ENCODE measurements around the gene C18orf54. TPM values are rescaled to one million over a fixed set of nuclear protein-coding genes. Genes with fewer than 3 reads are reported as not detected.
"Not testable (repeated sequence)": the region's sequence is repeated elsewhere in the genome, so short reads cannot be mapped to it uniquely, and the experiment has no call there.

The C18orf54 gene
- 5.7 and 6.1 TPM in 2 replicates for total RNA-seq

GRCh38 chr18:54357660-54358494 is at the start of gene C18orf54, which contains the start of gene STARD6:
Gene C18orf54 (plus strand): TSS chr18:54357906. CDS start chr18:54360573, 2,667 bp downstream.
Gene STARD6 (minus strand): TSS chr18:54357858. CDS start chr18:54354573, 3,285 bp downstream.
- no peak for DNase-seq (ENCODE audit: extremely low read depth, low read depth, low spot score)

- not testable (repeated sequence) for DNase-seq (ENCODE audit: extremely low read depth, low read depth, low spot score)
Measured at GRCh38 chr18:54309564-54309963, 48.1 kb upstream of the C18orf54 start.

GRCh38 chr18:54316071-54316820 is 41.5 kb upstream of the C18orf54 start:
- no peak for DNase-seq (ENCODE audit: extremely low read depth, low read depth, low spot score)

GRCh38 chr18:54323561-54323960 is 34.1 kb upstream of the C18orf54 start:
- no peak for DNase-seq (ENCODE audit: extremely low read depth, low read depth, low spot score)

- DNase-seq (ENCODE audit: extremely low read depth, low read depth, low spot score) = no peak
Measured at GRCh38 chr18:54323970-54324369, 33.7 kb upstream of the C18orf54 start.

GRCh38 chr18:54327818-54328217 is 29.9 kb upstream of the C18orf54 start:
- no peak for DNase-seq (ENCODE audit: extremely low read depth, low read depth, low spot score)

- no peak for DNase-seq (ENCODE audit: extremely low read depth, low read depth, low spot score)
Measured at GRCh38 chr18:54329787-54330186, 27.9 kb upstream of the C18orf54 start.

- no peak for DNase-seq (ENCODE audit: extremely low read depth, low read depth, low spot score)
Measured at GRCh38 chr18:54330768-54331548, 26.7 kb upstream of the C18orf54 start.

- no peak for DNase-seq (ENCODE audit: extremely low read depth, low read depth, low spot score)
Measured at GRCh38 chr18:54335638-54336173, 22.0 kb upstream of the C18orf54 start.

- no peak for DNase-seq (ENCODE audit: extremely low read depth, low read depth, low spot score)
Measured at GRCh38 chr18:54338230-54338629, 19.5 kb upstream of the C18orf54 start.

GRCh38 chr18:54351186-54351585 is 6.5 kb upstream of the C18orf54 start:
- DNase-seq (ENCODE audit: extremely low read depth, low read depth, low spot score) = no peak

GRCh38 chr18:54357082-54357659 is 535 bp upstream of the C18orf54 start:
- no peak for DNase-seq (ENCODE audit: extremely low read depth, low read depth, low spot score)

GRCh38 chr18:54358495-54359040 is 862 bp downstream of the C18orf54 start:
- DNase-seq (ENCODE audit: extremely low read depth, low read depth, low spot score) = no peak

- DNase-seq (ENCODE audit: extremely low read depth, low read depth, low spot score) = no peak
Measured at GRCh38 chr18:54359233-54359632, 1.5 kb downstream of the C18orf54 start.

- no peak for DNase-seq (ENCODE audit: extremely low read depth, low read depth, low spot score)
Measured at GRCh38 chr18:54360406-54360805, 2.7 kb downstream of the C18orf54 start.

- no peak for DNase-seq (ENCODE audit: extremely low read depth, low read depth, low spot score)
Measured at GRCh38 chr18:54378057-54378456, 20.4 kb downstream of the C18orf54 start.

GRCh38 chr18:54381640-54382039 is 23.9 kb downstream of the C18orf54 start:
- DNase-seq (ENCODE audit: extremely low read depth, low read depth, low spot score) = no peak

GRCh38 chr18:54382076-54382475 is 24.4 kb downstream of the C18orf54 start:
- no peak for DNase-seq (ENCODE audit: extremely low read depth, low read depth, low spot score)

- no peak for DNase-seq (ENCODE audit: extremely low read depth, low read depth, low spot score)
Measured at GRCh38 chr18:54382733-54383252, 25.1 kb downstream of the C18orf54 start.

- DNase-seq (ENCODE audit: extremely low read depth, low read depth, low spot score) = no peak
Measured at GRCh38 chr18:54386043-54386442, 28.3 kb downstream of the C18orf54 start.
